Stimulated activated CD8-positive, alpha-beta memory T cell treated with anti-CD3 and anti-CD28 coated beads, Interleukin-7, amount 100 ng/mL, for 24 hours (primary cell): ENCODE results near the gene SYNPR.

Source experiments
- DNase-seq: peaks from one replicate; pipeline ENCODE4 v3.0.0-alpha.2; 2020; ENCODE audit warnings: low read depth

Gene SYNPR

DNA sequence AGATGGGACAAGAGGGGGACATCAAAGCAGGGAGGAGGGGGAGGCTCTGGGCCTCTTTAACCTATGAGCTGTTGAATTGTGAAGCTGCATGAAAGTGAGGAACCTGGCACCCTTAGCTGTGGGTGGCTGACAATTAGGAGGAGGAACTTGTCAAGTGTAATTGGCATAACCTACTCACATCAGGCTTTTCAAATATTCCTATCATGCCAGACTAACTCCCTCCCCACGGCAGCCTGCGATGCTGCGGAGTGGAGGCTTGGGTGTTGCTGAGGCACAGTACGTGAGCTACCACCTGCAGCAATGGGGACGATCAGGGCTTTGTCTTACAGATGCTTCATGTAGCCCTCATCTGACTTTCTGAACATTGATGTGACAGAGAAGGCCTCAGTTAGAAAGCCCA is 193.7 kb downstream of the SYNPR start:
- no peak for DNase-seq

DNA sequence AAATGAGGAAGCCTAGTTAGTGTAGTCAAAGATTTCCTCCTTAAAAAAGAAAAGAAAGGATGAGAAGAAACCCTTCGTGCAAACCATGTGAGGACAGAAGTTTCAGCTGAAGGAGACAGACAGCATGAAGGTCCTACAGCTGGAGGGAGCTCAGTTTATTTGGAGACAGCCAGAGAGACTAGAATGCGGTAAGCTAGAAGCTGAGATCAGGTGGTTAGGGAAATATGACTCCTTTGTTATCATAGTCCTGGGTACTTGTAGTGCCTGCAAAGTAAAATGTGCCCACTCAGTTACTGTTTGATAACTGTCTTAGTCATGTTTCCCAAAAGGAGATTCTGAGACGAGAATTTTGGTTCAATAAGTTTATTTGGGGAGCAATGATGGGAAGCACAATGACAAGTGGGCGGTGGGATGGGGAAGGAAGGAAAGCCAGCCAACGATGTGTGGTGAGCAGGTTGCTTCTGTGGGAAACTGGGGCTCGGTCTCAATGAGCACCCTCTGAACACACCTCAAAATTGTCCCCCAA is 195.6 kb downstream of the SYNPR start:
- DNase-seq: no peak

DNA sequence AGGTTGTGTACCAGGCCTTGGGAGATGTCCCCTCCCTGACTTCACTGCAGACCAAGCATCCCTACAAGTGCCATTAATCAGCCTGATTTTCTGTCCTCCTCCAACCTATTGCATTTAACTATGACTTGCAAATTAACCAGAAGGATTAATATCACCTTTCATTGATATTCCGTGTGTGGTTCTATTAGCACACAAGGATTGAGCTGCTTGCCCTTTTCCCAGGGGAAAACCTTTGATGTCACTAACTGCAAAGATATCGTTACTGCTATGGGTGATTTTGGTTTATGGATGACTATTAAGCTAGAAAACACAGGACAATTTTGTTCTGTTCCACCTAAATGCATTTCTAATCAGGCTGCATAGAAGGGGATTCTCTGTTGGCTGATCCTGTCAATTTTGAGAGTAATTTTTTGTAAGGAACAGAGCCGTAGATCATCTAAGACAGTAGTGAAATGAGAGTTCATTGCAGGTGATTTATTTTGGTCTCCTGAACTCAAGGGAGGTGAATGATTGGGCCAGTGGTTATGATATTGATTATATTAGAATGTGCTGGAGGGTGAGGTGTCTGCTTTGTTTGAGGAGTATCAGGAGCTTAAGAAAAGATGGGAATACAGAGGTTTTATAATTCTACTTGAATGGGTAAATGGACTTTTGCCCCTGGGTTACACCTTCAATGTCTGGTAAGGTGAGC is 196.9 kb downstream of the SYNPR start:
- no peak for DNase-seq

DNA sequence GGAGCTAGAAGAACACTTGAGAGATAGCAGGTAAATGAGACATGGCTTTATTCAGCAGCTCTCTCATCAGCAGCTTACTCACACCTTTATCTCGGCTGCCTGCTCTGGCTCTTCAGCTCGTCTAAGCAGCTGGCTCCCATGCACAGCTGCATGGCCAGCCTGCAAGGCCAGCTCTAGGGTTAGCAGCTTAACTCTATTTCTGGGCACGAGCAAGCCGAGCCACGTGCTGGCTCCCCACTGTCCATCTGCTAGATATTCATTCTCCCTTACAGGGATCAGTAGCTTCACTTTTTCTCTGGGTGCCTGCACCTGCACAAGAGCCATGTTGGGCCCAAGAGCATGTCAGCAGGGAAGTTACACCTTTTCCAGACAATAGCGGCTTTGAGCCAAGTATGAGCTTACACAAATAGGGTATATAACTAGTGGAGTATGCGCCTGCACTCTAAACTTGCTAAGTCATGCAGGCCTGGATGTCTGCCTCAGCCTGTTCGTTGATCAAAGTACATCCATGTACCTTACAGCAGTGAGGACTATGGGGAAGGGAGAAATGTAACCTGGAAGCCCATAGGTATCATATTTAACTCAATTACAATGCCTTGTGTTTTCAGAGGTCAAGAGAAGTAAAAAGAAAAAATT is 199.5 kb downstream of the SYNPR start:
- no peak for DNase-seq

DNA sequence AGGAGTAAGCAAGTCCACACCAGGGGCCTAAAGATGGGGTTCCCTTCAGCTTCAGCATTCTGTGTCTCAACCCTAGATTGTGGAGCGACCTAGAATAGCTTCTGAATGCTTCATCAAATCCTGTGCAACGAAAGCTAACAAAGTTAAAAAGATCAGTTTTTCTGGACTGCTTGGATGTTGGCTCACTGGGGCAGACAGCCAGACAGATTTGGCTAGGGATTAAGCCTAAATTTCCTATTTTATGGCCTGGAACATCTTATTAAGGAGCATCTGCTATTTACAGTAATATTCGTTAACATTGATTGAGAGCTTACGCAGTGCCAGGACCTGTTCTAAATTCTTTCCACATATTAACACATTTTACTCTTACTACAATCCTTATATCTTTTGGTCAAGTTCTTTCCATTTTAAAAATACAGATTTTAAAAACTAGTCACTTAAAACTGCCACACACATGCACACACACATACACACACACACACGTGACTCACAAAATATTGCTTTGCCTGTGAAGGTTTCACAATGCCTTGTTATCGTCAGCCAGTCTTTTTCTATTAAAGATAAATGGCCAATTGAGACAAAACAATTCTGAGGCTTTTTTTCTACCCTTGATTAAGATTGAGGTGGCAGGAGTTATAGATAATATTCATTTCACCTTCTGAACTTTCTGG is 201.0 kb downstream of the SYNPR start:
- no peak for DNase-seq

DNA sequence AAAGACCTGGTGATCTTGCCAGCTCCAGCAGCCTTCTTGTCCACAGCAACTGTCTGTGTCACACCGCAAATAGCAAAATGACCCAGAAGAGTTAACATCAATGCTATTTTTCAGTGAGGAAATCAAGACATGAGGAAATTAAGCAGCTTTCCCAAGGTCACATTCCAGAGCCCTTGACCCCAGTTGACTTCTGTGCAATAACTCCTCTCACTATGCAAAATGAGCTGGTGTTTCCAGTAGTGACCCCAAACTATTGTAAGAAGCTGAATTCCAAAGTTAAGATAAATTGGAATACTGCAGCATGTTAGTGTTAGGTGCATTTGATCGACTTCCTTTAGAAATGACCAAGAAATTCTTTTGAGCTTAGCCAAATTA is 201.5 kb downstream of the SYNPR start:
- no peak for DNase-seq

DNA sequence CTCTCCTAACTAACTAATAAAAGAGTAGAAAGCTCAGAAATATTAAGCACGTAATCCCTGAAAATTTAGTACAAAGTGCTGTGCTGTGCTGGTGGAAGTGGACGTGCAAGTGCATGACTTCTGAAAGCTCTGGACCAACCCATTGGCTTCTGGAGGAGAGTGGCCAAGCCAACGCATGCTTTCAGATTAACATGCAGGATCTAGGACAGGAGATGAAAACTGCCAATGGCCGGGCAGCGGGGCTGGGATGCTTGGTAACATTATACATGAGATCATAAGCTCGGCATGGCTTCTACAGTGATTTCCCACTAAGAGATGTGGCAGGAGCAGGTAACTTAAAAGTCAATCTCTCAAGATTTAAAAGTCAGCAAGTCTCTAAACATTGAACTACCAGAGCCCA is 203.5 kb downstream of the SYNPR start:
- no peak for DNase-seq

DNA sequence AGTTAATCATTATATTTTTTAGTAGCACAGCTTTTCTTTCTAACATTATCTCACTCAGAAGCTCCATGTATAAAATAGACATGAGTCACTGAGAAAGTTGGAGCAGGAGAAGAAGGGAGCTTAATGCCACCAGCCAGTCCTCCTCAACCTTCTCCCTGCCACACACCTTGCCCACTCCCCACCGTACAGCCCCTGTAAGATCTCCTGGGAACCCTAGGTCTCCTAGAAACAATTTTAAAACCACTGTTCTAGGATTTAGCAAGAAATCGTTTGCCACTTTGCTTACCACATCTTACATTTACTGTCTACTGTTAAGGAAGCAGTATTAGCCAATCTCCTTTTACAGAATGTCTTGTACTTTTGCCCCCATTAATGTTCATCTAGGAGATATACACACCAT is 204.2 kb downstream of the SYNPR start:
- no peak for DNase-seq

DNA sequence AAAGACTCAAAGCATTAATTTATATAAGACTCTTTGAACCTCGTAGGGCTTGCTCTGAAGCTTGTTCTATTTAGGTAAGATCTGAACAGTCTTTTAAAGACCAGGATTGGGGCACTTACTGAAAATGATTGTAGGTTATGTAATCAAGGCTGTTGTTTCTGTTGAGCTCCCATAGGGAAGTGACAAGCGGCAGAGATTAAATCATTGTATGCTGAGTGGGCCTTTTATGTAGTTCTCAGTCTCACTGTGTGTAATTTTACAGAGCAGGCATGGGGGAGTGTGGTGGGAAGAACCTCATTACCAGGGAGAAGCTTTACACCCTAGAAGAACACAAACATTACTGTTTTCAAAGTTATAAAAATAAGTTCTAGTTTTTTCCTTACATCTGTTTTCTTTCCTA is 214.4 kb downstream of the SYNPR start:
- DNase-seq: no peak

DNA sequence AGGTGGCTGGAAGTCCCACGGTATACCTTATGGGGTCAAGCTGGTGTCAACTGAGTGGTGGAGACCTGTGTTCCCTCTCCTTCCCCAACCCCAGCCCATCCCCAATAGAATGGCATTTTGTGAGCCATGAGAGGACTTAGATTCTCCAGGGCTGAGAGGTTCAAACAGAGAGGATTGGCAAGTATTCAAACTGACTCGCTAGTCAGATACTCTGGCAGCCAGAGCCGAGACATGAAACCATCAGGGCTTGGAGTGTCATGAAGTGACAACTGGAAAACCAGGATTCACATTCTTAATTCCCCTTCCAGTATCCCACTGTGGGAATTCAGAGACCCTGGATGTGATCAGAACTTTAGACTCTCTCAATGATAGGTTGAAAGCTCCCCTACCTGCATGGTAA is 215.0 kb downstream of the SYNPR start:
- DNase-seq: no peak

DNA sequence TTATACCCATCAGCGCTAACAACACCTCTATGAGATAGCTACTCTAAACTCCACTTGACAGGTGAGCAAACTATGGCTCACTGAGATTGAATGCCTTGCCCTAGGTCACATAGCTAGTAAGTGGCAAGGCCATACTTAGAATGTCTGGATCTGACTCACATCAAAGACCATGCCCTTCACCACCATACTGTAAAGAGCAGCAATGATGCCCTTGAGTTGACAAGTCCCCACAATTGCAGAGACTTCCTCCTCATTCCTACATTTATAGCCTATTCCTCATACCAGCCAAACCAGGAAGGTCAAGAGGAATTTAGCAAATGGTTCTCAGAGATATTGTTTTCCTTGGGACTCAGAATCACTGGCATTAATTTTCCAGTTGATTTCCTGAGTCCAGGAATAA is 216.5 kb downstream of the SYNPR start:
- no peak for DNase-seq

DNA sequence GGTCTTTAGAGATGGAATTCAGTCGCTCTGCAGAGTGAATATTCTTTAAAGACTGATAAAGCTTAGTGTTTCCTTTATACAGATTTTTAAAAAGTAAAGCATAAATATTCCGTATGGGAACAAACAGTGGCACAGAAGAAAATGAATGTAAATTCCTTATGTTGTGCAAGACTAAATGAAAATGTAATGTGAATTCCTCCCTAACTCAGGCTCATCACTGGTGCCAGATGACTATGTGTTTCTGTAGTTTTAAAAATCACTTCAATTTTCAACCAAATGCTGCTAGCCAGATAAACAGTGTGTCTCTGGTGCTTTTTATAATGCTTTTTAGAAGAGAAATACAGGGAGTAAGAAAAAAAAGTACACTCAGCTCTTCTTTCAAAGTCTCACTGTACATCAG is 219.5 kb downstream of the SYNPR start:
- DNase-seq: no peak

DNA sequence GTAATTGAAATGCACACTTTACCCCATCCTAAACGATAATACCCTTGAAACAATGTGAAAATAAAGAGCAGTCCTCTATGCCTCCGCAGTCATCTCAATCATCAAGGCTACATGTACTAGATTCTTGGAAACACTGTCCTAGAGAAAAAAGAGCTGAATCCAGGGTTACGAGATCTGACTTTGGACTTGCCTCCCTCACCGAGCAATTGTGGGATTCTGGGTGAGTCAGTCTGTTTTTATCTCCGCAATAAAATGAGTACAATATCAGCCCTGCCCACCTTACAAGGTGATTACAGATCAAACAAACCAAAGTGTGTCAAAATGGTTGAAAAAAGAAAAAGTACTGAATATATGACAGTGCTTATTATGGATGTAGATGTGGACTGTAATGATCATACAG is 222.1 kb downstream of the SYNPR start:
- no peak for DNase-seq

DNA sequence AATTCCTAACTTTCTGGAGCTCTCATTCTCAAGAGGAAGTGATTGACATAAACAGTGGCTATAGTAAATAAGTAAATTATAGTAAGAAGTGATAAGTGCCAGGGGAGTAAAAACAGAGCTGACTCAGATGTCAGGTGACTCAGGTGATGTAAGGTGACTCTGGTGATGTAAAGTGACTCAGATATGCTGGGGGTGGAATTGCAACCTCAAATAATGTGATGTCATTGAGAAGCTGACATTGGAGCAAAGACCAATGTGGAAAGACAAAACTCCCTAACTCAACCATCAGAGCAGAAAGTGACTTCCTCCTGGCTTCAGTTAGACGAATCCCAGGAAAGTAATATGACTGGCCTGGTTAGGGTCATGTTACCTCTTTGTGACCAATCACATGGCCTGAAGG is 230.2 kb downstream of the SYNPR start:
- no peak for DNase-seq

DNA sequence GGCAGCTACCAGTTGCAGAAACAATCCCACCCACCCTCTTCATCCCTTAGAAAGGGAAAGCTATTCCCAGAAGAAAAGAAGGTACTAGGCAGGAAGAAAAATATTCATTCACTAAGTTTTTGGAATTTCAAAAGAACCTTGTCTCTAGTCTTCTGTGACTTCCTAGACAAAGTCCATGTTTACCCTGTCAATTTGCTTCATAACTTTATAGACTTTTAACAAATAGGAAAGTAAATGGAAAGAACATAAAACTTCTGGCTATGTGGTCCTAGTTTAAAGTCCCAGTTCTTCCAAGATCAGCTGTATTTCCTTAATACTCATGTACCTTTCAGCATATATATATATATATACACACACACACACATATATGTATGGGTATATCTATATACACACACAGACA is 230.7 kb downstream of the SYNPR start:
- no peak for DNase-seq

DNA sequence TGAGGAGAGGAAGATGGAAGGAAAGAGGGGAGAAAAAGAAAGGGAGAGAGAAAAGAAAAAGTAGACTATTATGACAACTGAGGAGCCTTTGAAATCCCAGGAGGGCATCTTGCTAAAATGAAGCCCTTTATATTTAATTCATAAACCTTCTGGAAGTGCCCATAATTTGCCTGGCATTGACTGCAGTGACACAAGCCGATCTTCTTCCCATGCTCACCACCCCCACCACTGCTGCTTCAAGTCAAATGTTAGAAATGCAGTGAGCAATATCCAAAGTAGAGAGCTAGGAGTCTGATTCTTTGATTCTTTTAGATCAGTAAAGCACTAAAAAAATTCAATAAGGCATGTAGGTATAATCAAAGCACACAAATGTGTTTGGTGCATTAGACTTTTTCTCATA is 235.7 kb downstream of the SYNPR start:
- DNase-seq: no peak

DNA sequence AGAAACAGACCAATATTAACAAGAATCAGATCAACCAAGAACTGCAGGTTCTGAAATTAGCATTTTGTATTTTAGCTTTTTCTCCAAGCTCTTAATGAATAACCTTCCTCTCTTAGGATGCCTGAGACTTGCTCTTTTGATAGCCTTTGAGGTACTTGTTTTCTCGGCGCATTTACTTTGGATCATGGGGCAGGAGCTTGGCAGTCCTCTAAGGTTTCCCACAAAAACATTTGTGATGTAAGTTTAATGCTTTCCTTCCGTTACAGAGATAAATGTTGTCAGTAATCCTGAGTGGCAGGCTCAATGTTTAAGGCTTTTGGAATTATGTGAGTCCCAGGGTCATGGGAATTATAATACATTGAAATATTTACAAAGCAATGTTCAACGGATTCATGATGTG is 236.6 kb downstream of the SYNPR start:
- no peak for DNase-seq

DNA sequence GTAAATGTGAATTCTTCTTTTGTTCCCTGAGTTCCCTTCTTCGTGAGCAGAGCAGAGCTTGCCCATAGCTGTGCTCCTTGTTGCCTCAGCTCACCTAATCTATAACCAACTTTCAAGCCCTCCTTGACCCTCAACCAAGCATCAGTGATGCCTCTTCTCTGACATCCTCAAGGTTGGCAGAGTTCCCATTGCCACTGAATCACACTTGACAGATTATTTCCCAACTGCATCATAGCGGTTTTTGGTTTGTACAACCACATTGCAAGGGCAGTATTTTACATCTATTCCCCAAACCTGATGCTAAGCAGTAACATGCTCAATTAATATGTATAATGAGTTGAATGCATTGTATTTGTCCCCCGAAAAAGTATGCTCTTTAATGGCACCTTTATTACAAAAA is 241.3 kb downstream of the SYNPR start:
- no peak for DNase-seq

DNA sequence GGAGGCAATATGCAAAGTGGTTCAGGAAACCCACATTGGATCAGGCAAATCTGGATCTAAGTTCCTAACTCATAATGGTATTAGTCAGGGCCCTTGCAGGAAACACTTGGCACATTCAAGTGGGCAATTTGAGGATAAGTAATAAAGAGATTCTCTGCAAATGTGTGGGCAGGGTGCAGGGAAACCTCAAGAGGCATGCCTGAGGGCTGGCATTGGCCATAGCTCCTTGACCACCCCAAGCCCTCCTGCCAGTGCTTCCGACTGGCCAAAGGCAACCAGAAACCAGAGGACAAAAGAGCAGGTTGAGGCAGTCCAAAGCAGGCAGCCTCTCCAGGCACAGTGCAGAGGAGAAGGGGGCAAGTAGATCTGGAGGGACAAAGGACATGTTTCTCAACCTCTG is 243.5 kb downstream of the SYNPR start:
- no peak for DNase-seq

DNA sequence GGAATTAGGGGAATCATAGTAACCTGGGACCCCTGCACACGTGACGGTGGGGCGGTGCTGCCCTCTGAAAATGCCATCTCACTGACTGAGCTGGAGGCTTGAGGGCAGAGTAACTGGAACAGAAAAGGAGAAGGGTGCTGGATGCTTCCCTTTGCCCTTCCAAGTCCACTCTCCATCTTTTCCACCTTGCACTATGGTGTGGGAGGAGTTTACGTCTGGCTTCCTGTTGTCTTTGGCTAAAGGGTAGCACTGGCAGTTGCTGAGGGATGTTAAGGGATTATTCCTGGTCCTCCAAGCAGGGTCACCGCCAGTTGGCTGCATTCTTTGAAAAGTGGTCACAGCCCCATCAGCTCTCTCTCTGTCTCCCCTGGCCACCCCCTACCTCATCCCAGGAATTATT is 245.0 kb downstream of the SYNPR start:
- DNase-seq: no peak

DNA sequence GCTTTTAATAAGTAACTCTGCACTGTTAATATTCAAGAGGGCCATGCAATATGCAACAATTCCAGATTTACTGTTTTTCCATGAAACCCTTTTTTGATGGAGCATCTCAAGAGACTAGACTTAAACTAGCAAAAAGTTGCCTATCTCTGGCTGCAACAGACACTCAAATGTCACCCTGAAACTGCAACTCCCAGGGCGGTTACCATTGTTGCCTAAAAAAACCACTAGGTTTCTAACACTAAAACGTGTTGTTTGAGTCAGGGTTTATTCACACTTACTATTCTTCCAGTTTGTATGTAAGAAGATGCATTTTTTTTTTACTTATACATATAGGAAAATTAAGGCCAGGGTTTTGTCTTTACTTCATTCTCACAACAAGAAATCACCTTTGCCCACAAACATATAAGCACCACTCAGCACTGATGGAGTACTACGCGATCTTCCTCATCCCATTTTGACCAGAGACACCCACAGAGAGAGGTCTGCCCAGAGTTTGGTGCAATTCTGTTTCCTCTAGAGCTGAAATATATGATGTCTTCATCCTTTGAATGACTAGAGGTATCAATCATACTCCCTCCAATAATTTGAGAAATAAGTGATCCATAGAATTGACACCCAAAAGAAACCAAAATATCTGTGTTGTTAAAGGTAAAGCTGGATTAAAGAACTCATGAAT is 250.4 kb downstream of the SYNPR start:
- DNase-seq: no peak

DNA sequence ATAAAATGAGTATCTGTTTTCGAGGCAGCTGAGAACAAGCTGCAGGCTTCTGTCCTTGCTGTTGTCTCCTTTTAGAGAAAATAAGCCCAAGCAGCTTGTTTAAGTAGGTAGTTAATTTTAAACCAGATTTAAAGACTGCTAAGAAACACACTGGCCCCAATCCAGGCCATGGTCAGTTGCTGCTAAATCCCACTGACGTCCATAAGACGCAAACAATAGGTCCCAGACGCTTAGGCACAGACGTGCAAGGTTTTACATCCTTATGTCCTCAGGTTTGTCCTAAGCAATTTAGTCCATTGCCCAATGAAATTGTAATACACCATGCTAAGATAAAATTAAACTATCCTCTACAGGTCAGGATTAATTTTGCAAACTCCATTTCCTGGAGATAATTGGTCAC is 254.4 kb downstream of the SYNPR start:
- no peak for DNase-seq

DNA sequence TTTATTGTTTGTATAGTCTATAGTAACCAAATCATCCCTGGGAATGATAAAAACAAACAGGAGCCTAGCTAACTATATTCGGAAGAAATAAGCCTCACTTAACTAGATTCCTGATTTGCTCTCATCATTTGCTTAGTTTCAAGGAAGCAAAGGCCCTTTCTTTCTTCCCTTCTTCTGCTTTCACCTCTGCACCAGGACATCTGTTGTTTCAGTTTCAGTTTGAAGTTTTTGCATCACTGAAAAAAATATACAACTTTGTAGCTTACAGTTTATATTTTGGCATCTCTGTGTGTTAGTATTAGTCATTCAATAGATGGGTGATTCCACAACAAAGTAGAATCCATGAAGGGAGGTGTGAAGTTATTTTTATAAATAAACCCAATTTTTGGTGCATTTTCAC is 260.8 kb downstream of the SYNPR start:
- no peak for DNase-seq
